DOHH2 (cell line): ENCODE measurements around the gene LRRC42.

Experiments
- H3F3A ChIP-seq: fragments of 200-600 bp; sonication (generic), shearing (Covaris generic); 2 replicates; pipeline ENCODE4 v1.6.0; 2016; ENCODE audit warnings: antibody characterized with exemption, mild to moderate bottlenecking; ENCODE audit not compliant: control insufficient read depth, insufficient read depth
- H3K27ac ChIP-seq: fragments of 200-600 bp; sonication (generic); 2 replicates; pipeline ENCODE4 v1.5.1; 2014; ENCODE audit warnings: low read depth, mild to moderate bottlenecking, low read length, moderate library complexity
- H3K27me3 ChIP-seq: fragments of 200-600 bp; sonication (generic); 2 replicates; pipeline ENCODE4 v1.6.1; 2014; ENCODE audit warnings: mild to moderate bottlenecking, low read length, mixed read lengths; ENCODE audit not compliant: control insufficient read depth
- H3K36me3 ChIP-seq: fragments of 200-600 bp; sonication (generic); 2 replicates; pipeline ENCODE4 v1.6.1; 2014; ENCODE audit warnings: mild to moderate bottlenecking, low read length, moderate library complexity, mixed read lengths; ENCODE audit not compliant: control insufficient read depth
- H3K4me1 ChIP-seq: fragments of 200-600 bp; sonication (generic); 2 replicates; pipeline ENCODE4 v1.6.1; 2014; ENCODE audit warnings: mild to moderate bottlenecking, low read length, mixed read lengths; ENCODE audit not compliant: control insufficient read depth
- H3K4me2 ChIP-seq: fragments of 200-600 bp; sonication (generic); 2 replicates; pipeline ENCODE4 v1.6.0; 2014; ENCODE audit warnings: mild to moderate bottlenecking, low read length, moderate library complexity
- H3K4me3 ChIP-seq: fragments of 200-600 bp; sonication (generic); 2 replicates; pipeline ENCODE4 v1.5.1; 2014; ENCODE audit warnings: mild to moderate bottlenecking, low read length, mixed read lengths
- H3K79me2 ChIP-seq: fragments of 200-600 bp; sonication (generic); 2 replicates; pipeline ENCODE4 v1.6.1; 2014; ENCODE audit warnings: mild to moderate bottlenecking, low read length, mixed read lengths; ENCODE audit not compliant: control insufficient read depth
- H3K9me2 ChIP-seq: fragments of 200-600 bp; sonication (generic); replicated peaks from 2 replicates; pipeline ENCODE4 v1.6.1; 2014; ENCODE audit warnings: mild to moderate bottlenecking, low read length, mixed read lengths; ENCODE audit not compliant: control insufficient read depth
- H3K9me3 ChIP-seq: fragments of 200-600 bp; sonication (generic); 2 replicates; pipeline ENCODE4 v1.6.1; 2014; ENCODE audit warnings: antibody characterized with exemption, low read length, mixed read lengths; ENCODE audit not compliant: control insufficient read depth, insufficient read depth
- H4K20me1 ChIP-seq: fragments of 200-600 bp; sonication (generic); 2 replicates; pipeline ENCODE4 v1.6.0; 2014; ENCODE audit warnings: low read depth, mild to moderate bottlenecking, antibody characterized with exemption, low read length, moderate library complexity; ENCODE audit not compliant: control insufficient read depth, insufficient read depth
- EZH2phosphoT487 ChIP-seq: fragments of 200-600 bp; sonication (generic); IDR thresholded peaks from 2 replicates; pipeline ENCODE4 v1.6.1; 2017; ENCODE audit warnings: borderline replicate concordance, mild to moderate bottlenecking, antibody characterized with exemption, low read length, moderate library complexity, mixed read lengths
- TF ChIP-seq, protein P1 (sequence below): fragments of 200-600 bp; sonication (generic); IDR thresholded peaks from one replicate; pipeline ENCODE4 v1.5.1; 2014; ENCODE audit warnings: antibody characterized with exemption, mild to moderate bottlenecking, low read depth, low read length; ENCODE audit not compliant: poor library complexity, severe bottlenecking

LRRC42 gene

DNA sequence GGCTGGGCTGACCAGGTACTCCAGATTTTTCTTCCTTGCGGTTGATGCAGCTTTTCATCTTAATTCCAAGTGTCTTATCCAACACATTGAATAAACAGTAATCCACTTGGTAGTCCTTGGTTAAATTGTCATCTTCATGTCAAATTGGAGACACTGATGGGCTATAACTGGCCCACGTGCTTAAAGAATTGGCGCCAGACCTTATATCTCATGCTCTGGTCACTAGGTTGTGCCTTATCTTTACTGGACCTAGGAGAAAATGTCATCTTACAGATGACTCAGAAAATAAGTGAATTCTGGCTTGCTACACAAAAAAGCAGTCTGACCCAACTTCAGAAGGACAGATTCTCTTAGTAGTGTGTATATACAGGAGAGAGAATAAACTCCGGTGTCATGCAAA is 16.2 kb downstream of the LRRC42 start:
- H3K4me2 ChIP-seq = no peak overlapping the region
- H3K9me2 ChIP-seq = no peaks in the 10 kb centered on the region
- no peaks in the 10 kb centered on the region for H3K79me2 ChIP-seq
- no peaks in the 10 kb centered on the region for H4K20me1 ChIP-seq
- TF ChIP-seq EZH2phosphoT487 = no peak
- TF ChIP-seq, protein P1, sequence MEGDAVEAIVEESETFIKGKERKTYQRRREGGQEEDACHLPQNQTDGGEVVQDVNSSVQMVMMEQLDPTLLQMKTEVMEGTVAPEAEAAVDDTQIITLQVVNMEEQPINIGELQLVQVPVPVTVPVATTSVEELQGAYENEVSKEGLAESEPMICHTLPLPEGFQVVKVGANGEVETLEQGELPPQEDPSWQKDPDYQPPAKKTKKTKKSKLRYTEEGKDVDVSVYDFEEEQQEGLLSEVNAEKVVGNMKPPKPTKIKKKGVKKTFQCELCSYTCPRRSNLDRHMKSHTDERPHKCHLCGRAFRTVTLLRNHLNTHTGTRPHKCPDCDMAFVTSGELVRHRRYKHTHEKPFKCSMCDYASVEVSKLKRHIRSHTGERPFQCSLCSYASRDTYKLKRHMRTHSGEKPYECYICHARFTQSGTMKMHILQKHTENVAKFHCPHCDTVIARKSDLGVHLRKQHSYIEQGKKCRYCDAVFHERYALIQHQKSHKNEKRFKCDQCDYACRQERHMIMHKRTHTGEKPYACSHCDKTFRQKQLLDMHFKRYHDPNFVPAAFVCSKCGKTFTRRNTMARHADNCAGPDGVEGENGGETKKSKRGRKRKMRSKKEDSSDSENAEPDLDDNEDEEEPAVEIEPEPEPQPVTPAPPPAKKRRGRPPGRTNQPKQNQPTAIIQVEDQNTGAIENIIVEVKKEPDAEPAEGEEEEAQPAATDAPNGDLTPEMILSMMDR = no peak
- H3K27ac ChIP-seq = no peak overlapping the region
- no peaks in the 10 kb centered on the region for H3K27me3 ChIP-seq
- H3K4me1 ChIP-seq = no peaks in the 10 kb centered on the region
- no peak overlapping the region for H3K4me3 ChIP-seq
- H3K36me3 ChIP-seq = peaks cover 65% of the 10 kb centered on the region
- H3F3A ChIP-seq = no peaks in the 10 kb centered on the region
- no peaks in the 10 kb centered on the region for H3K9me3 ChIP-seq

DNA sequence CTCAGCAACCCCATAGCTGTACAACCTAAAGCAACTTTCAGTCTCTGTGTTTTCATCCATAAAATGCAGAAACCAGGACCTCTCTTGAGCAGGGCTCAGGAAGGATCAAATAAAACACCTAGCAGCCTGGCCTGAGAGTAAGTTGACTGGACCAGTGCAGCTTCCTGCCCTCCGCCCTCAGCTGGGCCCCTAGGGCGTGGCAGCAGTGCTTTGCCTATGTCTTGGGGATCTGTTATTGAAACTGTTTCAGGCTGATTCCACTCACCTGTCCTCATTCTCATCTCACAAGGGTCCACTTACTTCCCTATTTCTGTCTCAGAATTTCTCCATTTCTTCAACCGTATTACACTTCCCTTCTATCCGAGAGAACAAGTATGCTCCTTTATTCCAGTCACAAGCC is 17.3 kb downstream of the LRRC42 start:
- H3F3A ChIP-seq = no peaks in the 10 kb centered on the region
- H4K20me1 ChIP-seq = no peaks in the 10 kb centered on the region
- H3K9me2 ChIP-seq = no peaks in the 10 kb centered on the region
- no peaks in the 10 kb centered on the region for H3K79me2 ChIP-seq
- TF ChIP-seq, protein P1 = no peak
- TF ChIP-seq EZH2phosphoT487 = no peak
- H3K9me3 ChIP-seq = no peaks in the 10 kb centered on the region
- H3K27me3 ChIP-seq = no peaks in the 10 kb centered on the region
- H3K36me3 ChIP-seq = peaks cover 71% of the 10 kb centered on the region
- H3K4me3 ChIP-seq = no peak overlapping the region
- H3K4me2 ChIP-seq = no peak overlapping the region
- H3K27ac ChIP-seq = no peak overlapping the region
- H3K4me1 ChIP-seq = no peaks in the 10 kb centered on the region

DNA sequence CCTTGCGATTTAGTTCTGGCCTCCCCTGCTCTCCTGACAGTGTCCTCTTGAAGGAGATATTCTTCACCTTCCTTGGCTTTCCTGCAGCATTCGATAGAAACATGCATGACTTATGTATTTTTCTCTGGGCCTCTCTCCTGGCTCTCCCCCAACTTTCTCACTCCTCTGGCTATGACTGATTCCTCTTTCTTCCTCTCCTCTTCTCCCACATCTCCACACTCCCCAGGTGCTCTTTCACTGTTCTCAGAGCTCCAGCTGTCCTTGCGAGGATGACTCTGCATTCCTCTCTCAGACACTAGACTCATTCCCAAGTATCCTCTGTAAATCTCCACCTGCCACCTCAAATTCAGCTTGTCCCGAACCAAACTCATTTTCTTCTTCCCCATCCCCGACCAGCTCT is 18.0 kb downstream of the LRRC42 start:
- no peaks in the 10 kb centered on the region for H3K27me3 ChIP-seq
- no peak overlapping the region for H3K4me3 ChIP-seq
- no peaks in the 10 kb centered on the region for H3K9me3 ChIP-seq
- H3K4me2 ChIP-seq = no peak overlapping the region
- H3K36me3 ChIP-seq = peaks cover 72% of the 10 kb centered on the region
- TF ChIP-seq, protein P1 = no peak
- TF ChIP-seq EZH2phosphoT487 = no peak
- H3K79me2 ChIP-seq = no peaks in the 10 kb centered on the region
- no peak overlapping the region for H3K27ac ChIP-seq
- H4K20me1 ChIP-seq = no peaks in the 10 kb centered on the region
- H3K4me1 ChIP-seq = no peaks in the 10 kb centered on the region
- H3F3A ChIP-seq = no peaks in the 10 kb centered on the region
- no peaks in the 10 kb centered on the region for H3K9me2 ChIP-seq

DNA sequence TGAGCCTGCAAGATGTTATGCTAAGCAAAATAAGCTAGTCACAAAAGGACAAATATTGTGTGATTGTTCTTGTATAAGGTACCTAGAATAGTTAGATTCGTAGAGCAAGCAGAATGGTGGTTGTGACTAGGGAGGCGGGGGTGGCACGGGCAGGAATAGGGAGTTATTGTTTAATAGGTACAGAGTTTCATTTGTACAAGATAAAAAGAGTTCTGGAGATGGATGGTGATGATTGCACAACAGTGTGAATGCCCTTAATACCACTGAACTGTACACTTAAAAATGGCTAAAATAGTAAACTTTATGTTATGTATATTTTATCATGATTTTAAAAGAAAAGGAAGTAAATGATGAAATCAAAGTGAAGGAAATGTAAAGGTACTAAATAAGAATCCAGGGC is 20.6 kb downstream of the LRRC42 start:
- H3K27me3 ChIP-seq = no peaks in the 10 kb centered on the region
- H3F3A ChIP-seq = no peaks in the 10 kb centered on the region
- no peak overlapping the region for H3K4me3 ChIP-seq
- no peak overlapping the region for H3K4me2 ChIP-seq
- no peaks in the 10 kb centered on the region for H3K79me2 ChIP-seq
- no peaks in the 10 kb centered on the region for H4K20me1 ChIP-seq
- TF ChIP-seq, protein P1 = no peak
- TF ChIP-seq EZH2phosphoT487 = no peak
- H3K4me1 ChIP-seq = no peaks in the 10 kb centered on the region
- peaks cover 56% of the 10 kb centered on the region for H3K36me3 ChIP-seq
- H3K9me2 ChIP-seq = no peaks in the 10 kb centered on the region
- H3K27ac ChIP-seq = no peak overlapping the region
- no peaks in the 10 kb centered on the region for H3K9me3 ChIP-seq
